ENCODE data around the gene BEGAIN.

DNA sequence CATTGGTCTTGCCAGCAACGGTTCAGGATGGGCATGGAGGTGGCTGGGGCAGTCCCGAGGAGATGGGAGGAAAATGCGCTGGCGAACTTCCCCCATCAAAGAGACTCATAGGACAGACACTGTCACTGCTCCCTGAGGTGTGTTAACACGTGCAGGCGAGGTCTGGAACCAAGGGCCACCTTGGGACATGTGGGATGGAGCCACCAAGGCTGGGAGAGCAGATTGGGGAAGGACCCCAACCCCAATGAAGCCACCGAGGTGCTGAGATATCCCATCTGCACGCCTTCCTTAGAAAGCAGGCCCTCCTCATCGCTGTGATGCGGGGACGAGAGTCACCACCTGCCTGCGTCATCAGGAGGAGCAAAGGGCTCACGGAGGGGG lies 16.9 kb upstream of the BEGAIN start:
- TF ChIP-seq, protein P1, sequence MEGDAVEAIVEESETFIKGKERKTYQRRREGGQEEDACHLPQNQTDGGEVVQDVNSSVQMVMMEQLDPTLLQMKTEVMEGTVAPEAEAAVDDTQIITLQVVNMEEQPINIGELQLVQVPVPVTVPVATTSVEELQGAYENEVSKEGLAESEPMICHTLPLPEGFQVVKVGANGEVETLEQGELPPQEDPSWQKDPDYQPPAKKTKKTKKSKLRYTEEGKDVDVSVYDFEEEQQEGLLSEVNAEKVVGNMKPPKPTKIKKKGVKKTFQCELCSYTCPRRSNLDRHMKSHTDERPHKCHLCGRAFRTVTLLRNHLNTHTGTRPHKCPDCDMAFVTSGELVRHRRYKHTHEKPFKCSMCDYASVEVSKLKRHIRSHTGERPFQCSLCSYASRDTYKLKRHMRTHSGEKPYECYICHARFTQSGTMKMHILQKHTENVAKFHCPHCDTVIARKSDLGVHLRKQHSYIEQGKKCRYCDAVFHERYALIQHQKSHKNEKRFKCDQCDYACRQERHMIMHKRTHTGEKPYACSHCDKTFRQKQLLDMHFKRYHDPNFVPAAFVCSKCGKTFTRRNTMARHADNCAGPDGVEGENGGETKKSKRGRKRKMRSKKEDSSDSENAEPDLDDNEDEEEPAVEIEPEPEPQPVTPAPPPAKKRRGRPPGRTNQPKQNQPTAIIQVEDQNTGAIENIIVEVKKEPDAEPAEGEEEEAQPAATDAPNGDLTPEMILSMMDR (IDR thresholded peaks at IDR 0.05): no peak
- TF ChIP-seq POLR2A (IDR thresholded peaks at IDR 0.05): no peak
